ENCODE measurements around the gene CC2D1A.

Gene CC2D1A

DNA sequence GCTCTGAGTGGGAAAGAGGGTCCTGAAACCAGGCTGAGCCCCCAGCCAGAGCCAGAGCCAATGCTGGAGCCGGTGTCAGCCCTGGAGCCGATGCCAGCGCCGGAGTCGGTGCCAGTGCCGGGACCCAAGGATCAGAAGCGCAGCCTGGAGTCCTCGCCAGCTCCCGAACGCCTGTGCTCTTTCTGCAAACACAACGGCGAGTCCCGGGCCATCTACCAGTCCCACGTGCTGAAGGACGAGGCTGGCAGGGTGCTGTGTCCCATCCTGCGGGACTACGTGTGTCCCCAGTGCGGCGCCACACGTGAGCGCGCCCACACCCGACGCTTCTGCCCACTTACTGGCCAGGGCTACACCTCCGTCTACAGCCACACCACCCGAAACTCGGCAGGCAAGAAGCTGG is 28.7 kb upstream of the CC2D1A start:
- DNase-seq (ENCODE audit: low read depth) = no peak

DNA sequence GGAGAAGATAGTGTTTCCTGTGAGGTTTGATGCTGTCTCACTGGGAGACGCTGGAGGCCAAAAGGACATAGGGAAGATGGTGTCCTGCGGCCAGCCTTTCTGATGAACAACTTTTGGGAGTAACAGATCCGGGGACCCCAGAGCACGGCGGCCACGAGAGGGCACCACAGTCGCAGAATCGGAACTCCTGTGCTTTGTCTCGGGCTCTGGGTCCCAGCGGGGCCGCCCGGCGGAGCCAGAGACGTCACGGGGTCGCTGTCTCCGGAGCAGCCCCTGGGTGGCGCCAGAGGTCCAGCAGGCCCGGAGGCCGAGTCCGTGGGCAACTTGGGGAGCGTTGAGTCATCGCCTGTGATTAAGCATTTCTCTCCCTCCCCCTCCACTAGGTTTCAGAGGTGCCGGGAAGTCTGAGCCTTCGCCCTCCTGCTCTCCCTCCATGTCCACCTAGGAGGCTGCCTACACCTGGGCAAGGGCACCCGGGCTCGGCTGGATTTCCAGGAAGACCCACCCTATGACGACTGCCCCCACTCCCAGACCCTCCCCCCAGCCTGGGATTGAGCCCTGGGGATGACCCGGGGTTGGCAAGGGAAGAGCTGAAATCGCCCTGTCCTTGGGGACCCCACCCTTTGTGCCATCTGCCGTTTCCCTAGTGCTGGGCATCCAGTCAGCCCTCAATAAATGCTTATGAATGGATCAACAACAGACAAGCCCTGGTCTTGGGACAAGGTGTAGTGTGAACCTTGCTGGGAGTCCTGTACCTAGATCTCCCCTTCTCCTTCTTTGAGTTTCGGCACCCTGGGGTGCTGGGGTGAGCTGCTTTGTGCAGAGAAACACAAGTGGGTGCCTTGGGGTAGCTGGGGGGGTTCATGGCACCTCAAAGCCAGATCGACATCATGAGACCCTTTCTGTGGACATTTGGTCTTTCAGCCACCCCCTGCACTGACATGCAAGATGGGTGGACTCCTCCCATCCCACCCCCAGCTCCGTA is 25.6 kb upstream of the CC2D1A start:
- DNase-seq (ENCODE audit: low read depth) = peak; percentile 93

DNA sequence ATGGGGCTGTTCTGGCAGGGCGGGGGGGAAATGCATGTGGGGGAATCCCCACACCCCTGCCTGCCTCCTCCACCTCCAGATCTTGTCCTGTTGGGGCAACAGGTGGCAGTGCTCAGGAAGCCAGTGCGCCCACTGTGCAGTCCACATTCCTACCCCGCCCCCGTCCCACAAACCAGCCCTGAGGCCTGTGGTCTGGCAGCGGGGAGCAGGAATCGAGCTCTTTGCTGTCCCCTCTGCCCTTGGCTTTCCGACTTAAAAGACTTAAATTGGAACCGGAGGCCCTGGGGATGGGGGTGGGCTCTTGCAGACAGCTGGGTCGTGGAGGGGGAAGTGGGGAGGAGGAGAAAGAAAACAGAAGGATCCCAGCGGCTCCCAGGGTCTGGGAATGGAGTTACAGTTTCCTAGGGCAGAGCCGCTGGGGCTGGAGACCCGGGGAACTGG is 24.7 kb upstream of the CC2D1A start:
- no peak for DNase-seq (ENCODE audit: low read depth)

DNA sequence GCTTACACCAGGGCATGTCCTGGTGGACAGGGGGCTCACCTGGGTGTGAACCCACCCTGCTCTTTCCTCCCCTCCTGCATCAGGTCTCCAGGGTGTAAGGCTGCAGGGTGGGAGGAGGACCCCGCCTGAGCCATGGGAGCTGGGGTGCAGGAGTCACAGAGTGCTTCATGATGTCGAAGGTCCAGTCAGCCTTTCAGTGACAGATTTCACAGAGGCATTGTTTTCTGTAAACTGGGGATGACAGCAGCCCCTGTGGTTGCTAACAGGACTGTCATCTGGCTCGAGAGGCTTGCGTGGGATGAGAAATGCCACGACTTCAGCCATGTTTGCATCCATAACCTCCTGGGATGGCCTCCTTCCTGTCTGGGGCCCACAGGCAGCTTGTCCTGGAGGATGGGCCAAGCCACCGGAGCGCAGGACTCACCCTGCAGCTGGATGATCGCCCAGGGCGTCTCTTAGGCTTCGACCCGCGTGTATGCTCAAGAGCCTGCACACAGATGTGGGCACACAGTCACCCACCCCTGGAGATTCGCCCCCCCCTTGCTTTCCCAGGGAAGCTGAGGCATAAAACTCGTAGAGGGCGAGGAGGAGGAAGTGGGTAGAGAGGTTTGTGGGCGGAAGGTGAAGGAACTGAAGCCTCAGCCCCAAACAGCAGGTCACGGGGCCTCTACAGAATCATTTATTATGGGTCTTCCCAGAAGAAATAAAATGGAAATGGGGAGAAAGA is 24.1 kb upstream of the CC2D1A start:
- DNase-seq (ENCODE audit: low read depth) = no peak

DNA sequence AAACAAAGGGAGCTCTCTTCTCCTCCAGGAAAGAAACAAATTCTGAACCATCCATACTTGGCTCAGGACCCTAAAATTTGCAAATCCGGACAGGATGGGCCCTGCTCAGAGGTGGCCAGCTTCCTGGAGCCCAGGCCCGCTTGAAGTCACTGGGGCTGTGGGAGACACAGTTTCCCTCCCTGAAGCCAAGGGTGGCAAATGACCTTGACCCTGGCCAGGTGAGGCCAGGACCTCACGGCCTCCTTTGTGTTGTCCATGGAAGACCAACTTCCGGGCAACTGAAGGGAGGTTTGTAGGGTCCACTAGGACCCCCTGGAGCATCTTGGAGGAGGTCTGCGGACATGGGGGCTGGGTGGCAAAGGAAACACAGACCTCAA is 23.6 kb upstream of the CC2D1A start:
- no peak for DNase-seq (ENCODE audit: low read depth)

DNA sequence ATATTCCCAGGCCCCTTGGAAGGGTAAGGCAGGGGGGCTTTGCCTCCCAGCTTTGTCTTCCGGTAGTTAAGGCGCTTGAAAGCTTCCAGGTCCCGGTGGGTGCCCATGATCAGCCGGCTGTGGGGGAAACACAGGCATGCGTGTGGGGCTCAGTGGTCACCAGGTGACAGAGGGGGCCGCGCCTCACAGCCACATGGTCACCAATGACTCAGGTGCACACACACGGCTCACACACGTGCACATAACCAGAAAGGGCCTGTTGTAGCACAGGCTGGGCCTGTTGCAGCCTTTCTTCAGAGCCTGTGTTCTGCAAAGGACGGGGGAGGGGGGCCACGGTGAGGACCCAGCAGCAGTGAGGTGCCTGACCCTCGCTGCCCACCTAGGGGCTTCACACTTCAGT is 23.2 kb upstream of the CC2D1A start:
- DNase-seq (ENCODE audit: low read depth) = no peak

DNA sequence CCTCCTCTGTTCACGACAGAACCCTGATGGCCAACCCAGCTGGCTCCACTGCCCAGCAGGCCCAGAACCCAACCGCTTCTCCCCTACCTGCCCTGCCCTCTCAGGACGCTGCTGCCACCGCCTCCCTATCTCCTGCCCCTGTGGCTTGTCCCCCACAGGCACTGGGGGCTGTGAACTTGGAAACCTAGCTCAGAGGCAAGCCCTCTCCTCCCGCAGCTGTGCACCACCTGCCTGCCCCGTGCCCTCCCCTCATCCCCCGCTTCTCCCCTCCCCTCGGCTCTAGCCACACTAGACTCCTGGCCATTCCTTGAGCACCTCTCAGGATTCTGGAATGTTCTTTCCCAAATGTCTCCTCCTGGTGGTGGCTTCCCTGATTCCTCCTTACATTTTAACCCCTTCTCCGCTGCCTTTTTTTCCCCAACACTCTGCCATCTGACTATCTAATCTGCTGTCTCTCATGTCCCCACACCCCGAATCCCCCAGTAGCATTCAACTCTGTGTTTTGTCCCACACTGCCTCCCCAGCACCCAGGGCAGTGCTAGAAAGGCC is 22.4 kb upstream of the CC2D1A start:
- DNase-seq (ENCODE audit: low read depth) = no peak

DNA sequence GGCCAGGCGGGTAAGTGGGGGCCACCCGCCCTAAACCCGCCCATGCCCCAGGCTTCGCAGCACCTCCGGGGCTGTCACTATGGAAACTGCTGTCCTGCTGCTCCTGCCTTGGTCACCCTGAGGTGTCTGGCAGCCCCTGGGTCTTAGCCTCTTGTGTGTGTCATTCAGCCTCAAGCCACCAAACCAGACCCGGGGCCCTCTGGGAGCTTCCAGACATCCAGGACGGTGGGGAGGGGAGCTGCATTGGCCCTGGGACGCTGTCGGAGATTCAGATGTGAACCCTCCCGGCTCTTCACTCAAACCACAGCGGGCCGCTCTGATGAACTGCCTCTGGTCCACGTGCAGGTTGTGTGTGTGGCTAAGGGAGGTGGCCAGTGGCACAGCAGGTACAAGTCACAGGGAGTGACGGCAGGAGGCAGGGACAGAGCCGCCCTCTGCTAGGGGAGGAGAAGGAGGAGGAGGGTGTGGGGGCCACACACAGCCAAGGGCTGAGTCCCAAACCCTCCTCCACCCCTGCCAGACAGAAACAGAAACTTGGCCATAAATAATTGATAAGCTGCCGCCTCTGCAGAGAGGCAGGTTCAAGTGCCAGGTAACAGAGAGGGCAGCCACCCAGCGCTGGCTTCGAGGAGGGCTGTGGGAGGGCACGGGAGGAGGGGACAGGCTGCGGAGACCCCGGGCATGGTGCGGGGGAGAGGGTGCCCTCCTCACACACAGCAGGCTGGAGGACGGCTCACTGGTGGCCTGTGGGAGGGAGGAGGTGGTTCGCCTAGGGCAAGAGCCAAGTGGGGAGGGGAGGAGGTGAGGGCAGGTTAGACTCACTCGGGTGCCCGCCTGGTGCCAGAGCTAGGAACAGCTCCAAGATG is 21.0 kb upstream of the CC2D1A start:
- no peak for DNase-seq (ENCODE audit: low read depth)

DNA sequence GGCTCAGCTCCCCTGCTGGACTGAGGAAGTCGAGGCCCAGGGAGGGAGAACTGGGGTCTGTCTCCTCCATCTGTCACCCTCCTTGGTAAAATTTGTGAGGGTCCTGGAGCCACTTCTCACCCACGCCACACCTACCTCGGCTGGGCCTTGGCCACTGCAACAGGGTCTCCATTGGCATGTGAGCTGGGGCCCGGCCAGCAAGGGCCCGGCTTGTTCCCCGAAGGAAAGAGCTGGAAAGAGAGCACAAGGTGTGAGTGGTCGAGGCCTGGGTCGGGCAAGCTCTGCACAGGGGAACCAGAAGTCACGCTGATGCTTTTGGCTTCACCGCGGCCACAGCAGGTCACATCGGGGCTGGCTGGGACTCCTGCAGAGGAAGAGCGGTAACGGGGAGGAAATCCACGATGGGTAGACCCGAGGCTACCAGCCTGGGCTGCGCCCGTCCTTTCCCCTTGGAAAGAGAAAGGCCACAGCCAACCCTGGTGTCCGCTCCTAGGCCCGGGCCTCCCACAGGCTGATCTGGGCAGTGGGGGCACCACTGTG is 20.1 kb upstream of the CC2D1A start:
- DNase-seq (ENCODE audit: low read depth) = no peak

DNA sequence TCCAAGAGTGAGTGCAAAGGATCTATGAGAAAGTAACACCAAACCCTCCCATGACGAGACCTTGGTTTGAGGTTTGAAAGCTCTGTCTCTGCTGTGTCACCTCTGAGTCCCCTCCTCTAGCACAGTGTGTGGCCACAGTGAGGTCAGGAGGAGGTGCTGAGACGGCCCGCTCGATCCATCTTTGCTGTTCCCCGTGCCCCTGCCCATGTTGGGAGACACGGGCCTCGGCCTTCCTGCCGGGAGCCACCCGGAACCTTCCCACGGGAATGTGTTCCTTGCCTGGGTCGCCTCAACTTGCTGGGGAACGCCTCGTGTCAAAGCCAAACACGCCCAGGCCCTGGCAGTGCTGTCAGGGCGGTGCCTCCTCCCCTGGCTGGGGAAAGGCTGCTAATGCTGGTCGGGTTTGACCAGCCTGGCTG is 19.0 kb upstream of the CC2D1A start:
- no peak for DNase-seq (ENCODE audit: low read depth)

DNA sequence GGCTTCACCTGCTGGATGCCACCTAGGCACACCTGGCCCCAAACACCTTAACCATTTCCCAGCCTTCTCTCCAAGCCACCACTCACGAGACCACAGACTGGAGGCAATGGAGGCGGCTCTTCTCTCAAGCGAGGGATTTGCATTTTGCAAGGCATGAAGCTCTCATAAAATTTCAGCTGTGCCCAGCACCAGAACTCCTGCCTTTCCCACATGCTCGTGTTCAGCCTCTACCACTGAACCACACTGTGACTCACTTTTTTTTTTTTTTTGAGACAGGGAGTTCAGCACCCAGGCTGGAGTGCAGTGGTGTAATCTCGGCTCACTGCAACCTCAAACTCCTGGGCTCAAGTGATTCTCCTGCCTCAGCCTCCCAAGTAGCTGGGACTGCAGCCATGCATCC is 18.5 kb upstream of the CC2D1A start:
- peak; percentile 35 for DNase-seq (ENCODE audit: low read depth)

DNA sequence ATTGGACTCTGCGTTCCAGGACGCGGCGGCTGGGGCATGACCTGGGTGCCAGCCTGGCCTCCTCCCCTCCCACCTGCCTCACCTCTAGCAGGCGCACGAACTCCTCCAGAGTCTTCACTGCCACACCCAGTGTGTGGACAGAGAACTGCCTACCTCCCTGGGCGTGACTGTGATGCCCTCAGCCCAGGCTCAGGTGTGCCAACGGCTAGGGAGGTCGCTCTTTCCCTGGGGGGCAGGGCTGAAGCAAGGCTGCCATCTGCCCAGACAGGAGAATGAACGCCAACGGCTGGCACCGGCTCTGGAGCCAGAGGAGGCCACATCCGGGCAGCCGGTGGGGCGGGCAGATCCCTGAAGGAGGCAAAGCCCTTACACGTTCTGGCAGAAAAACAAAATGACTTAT is 17.7 kb upstream of the CC2D1A start:
- DNase-seq (ENCODE audit: low read depth) = no peak

DNA sequence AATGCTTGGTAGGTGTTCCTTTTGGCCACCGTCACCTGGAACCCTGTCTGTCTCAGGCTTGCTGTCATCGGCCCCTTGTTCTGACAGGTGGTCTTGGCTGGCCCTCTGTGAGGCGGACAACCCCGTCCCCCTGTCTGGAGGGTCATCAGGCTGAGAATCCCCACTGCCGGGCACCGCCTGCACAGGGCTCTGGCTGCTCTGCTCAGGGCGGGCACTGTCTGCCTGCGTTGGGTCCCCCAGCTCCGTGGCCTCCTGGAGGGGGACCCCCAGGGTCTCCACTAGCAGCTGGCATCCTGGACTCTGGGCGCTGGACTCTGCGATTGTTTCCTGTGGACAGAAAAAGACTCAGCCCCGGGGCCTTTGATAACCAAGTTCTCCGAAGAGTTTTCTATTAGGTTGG is 15.9 kb upstream of the CC2D1A start:
- DNase-seq (ENCODE audit: low read depth) = no peak

DNA sequence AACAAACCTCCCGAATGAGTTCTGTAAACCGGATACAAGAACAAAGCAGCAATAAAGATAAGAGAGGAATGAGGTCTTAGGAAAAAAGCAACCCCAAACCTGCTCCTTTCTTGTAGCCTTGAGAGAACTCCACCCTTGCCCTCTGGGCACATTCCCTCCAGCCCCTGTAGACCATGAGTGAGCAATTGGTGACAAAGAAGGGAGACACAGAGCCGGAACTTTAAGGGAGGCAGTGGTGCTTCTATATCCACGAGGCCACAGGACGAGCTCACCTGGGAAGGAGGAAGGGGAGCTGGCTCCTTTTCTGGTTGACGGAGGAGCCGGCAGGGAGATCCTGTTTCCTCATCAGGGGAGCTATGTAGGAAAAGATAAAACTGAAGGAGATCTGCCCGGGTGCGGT is 13.1 kb upstream of the CC2D1A start:
- DNase-seq (ENCODE audit: low read depth) = no peak

DNA sequence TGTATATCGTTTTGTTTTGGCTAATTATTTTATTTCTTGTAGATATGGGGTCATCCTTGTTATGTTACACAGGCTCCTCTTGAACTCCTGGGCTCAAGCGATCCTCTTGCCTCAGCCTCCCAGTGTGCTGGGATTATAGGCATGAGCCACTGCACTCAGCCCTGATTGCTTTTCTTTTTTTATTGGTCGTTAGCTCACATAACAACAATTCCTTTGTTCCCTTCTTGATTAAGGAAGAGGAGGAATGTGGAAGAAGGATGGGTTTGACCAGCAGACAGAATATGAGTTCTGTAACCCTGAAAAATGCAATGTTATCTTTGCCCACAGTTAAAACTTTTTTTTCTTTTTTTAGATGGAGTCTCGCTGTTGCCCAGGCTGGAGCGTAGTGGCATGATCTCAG is 11.4 kb upstream of the CC2D1A start:
- DNase-seq (ENCODE audit: low read depth) = no peak

DNA sequence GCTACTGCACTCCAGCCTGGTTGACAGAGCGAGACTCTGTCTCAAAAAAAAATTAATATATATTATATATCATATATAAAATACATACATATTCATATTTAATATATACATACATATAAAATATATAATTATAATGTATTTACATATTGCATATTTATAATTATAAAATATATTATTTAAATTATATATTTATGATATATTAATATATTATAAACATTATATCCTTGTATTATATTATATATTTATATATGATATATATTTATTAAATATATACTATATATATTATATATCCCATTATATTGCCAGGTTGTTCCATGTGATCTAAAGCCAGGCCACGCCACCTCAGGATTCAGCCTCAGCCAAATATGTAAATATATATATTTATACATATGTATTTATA is 9.8 kb upstream of the CC2D1A start:
- no peak for DNase-seq (ENCODE audit: low read depth)

DNA sequence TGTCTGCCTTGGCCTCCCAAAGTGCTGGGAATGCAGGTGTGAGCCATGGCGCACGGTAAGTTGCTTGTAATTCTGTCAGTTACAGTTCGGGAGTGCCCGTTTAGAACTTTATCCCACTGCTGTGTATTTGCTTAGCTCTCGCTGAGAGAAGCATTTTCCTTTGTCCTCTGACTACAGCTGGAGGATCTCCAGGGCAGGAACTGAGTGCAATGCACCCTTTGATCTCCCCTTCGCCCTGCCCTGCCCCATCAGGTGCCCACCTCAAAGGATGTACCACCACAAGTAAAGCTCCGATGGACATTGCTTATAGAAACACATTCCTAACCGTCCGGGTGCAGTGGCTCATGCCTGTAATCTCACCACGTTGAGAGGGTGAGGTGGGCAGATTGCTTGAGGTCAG is 6.6 kb upstream of the CC2D1A start:
- no peak for DNase-seq (ENCODE audit: low read depth)

DNA sequence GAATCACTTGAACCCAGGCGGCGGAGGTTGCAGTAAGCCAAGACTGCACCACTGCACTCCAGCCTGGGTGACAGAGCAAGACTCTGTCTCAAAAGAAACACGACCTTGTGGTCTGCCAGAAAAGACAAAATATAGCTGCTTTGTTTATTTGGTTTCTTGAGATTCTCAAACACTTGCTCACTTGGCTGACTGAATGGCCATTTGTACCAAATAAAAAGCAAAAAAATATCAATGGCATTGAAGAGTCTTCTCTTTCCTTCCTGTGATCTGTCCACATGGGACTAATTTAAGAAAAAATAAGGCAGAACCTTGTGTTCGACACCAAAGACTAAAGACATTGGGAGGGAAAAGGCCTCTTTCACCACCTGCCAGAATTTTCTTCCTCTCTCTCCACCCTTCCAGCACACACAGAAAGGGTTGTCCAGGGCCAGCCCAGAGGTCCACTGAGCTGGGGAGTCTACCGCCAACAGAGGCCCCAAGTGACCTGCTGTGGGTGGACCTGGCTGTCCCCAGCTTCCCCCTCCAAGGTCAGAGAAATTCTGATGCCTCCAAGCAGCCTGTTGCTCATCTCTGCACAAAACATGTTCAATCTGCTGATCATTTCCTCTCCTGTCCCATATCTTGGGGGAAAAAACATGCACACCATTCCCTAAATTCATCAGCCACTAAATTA is 6.0 kb upstream of the CC2D1A start:
- DNase-seq (ENCODE audit: low read depth) = peak; percentile 20

DNA sequence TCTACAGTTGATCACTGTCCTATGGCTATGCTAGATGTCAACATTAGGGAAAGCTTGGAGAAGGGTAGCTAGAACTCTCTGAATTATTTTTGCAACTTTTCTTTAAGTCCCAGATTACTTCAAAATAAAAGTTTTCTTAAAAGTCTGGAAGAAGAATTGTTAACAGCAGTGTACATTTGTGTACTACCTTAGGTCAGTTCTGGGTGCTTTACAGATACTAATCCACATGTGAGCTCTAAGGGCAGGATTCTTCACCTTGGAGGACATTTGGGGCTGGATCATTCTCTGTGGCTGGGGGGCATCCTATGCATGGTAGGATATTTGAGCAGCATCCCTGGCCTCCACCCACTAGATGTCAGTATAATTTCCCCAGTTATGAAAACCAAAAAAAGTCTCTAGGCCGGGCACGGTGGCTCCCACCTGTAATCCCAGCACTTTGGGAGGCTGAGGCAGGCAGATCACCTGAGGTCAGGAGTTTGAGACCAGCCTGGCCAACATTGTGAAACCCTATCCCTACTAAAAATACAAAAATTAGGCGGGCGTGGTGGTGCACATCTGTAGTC is 2.9 kb upstream of the CC2D1A start:
- no peak for DNase-seq (ENCODE audit: low read depth)

DNA sequence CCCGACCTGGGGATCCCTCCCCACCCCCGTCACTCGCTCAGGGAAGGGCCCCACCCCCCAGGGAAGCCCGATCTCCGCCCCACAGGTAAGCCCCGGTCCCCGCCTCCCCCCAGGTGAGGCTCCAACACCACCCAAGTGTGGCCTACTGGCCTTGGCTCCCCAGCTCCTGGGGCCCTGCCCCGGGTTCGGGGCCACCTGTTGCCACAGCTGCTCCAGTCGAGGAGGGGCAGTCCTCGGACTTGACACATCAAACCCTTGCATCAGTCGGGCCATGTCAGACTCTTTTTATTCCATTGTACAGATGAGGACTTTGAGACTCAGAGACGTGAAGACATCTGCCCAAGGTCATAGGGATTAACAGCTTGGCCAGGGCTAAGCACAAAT is 512 bp downstream of the CC2D1A start:
- no peak for DNase-seq (ENCODE audit: low read depth)

DNA sequence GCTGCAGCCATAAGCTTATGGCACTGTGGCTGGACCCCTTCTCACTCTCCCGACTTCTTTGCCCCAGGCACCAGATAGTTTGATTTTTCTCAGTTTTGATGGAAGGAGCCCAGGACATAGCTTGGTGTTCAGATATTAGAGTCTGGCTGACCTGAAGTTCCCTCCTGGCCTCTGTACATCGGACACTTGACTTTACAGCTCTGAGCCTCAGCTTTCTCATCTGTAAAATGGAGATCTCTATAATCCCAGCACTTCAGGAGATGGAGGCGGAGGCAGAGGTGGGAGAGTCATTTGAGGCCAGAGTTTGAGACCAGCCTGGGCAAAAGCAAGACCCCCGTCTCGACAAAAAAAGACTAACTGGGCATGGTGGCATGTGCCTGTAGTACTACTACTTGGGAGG is 909 bp downstream of the CC2D1A start:
- no peak for DNase-seq (ENCODE audit: low read depth)

Data from iris pigment epithelial cell (primary cell).